ENCODE data around the gene DPP10. TPM values are rescaled to one million over a fixed set of nuclear protein-coding genes. Genes with fewer than 3 reads are reported as not detected.
A peak's percentile ranks its signal among the peaks of the same experiment; 100 is the strongest.

DPP10 gene
- total RNA-seq, 1 experiment from 2014 or later: not detected

DNA sequence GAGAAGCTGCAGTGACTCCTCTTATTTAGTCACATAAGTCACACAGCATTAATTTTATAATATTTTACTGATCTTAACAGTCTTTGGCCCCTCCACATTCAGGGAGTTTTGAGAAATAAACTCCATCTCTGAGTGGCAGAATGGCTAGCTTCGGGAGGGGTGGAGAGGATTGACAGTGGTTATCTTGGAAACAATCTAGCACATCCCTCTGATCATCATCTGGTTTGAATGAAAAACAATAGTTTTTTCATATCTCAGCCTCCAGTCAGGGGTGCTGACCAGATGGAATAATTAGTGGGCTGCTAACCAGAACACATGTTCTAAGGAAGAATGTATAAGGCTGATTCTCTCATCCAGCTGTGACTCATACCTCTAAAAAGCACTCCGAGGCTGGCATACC, 477.5 kb downstream of the DPP10 start:
- no peak for DNase-seq (ENCODE audit: unreplicated experiment)
- no TSS peak for BruUV-seq (replicated peaks)
- Mint-ChIP-seq H3K4me1 (ENCODE audit: insufficient read depth, unreplicated experiment) (no peaks in the 10 kb centered on the region), H3K27ac (ENCODE audit: low read depth, unreplicated experiment) (no peak overlapping the region), H3K36me3 (ENCODE audit: insufficient read depth, unreplicated experiment) (no peaks in the 10 kb centered on the region), H3K27me3 (ENCODE audit: insufficient read depth, unreplicated experiment) (no peaks in the 10 kb centered on the region), H3K4me3 (ENCODE audit: unreplicated experiment) (no peak overlapping the region), H3K9me3 (ENCODE audit: unreplicated experiment) (peaks cover 8% of the 10 kb centered on the region)
- CTCF ChIA-PET: no interaction called here
- TF ChIP-seq, protein P1, sequence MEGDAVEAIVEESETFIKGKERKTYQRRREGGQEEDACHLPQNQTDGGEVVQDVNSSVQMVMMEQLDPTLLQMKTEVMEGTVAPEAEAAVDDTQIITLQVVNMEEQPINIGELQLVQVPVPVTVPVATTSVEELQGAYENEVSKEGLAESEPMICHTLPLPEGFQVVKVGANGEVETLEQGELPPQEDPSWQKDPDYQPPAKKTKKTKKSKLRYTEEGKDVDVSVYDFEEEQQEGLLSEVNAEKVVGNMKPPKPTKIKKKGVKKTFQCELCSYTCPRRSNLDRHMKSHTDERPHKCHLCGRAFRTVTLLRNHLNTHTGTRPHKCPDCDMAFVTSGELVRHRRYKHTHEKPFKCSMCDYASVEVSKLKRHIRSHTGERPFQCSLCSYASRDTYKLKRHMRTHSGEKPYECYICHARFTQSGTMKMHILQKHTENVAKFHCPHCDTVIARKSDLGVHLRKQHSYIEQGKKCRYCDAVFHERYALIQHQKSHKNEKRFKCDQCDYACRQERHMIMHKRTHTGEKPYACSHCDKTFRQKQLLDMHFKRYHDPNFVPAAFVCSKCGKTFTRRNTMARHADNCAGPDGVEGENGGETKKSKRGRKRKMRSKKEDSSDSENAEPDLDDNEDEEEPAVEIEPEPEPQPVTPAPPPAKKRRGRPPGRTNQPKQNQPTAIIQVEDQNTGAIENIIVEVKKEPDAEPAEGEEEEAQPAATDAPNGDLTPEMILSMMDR (IDR thresholded peaks at IDR 0.05; ENCODE audit: unreplicated experiment): no peak
- POLR2A ChIA-PET: no interaction called here
- intact Hi-C loops (cut with micrococcal nuclease): no loop called here

DNA sequence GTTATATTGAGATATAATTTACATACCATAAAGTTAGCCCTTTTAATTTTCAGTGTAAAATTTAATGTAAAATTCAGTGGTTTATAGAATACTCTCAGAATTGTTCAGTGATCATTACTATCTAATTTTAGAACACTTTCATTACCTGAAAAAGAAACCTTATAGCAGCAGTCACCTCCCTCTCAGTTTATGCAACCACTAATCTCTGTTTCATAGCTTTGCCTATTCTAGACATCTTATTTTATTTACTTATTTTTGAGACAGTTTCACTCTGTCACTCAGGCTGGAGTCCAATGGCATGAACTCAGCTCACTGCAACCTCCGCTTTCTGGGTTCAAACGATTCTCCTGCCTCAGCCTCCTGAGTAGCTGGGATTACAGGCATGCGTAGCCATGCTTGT, 479.6 kb downstream of the DPP10 start:
- no TSS peak for BruUV-seq (replicated peaks)
- Mint-ChIP-seq H3K4me1 (ENCODE audit: insufficient read depth, unreplicated experiment) (no peaks in the 10 kb centered on the region), H3K27ac (ENCODE audit: low read depth, unreplicated experiment) (no peak overlapping the region), H3K27me3 (ENCODE audit: insufficient read depth, unreplicated experiment) (no peaks in the 10 kb centered on the region), H3K4me3 (ENCODE audit: unreplicated experiment) (no peak overlapping the region), H3K36me3 (ENCODE audit: insufficient read depth, unreplicated experiment) (no peaks in the 10 kb centered on the region), H3K9me3 (ENCODE audit: unreplicated experiment) (no peaks in the 10 kb centered on the region)
- TF ChIP-seq, protein P1 (IDR thresholded peaks at IDR 0.05; ENCODE audit: unreplicated experiment): no peak
- intact Hi-C loops (cut with micrococcal nuclease): no loop called here
- POLR2A ChIA-PET: no interaction called here
- DNase-seq (ENCODE audit: unreplicated experiment): no peak
- CTCF ChIA-PET: no interaction called here

DNA sequence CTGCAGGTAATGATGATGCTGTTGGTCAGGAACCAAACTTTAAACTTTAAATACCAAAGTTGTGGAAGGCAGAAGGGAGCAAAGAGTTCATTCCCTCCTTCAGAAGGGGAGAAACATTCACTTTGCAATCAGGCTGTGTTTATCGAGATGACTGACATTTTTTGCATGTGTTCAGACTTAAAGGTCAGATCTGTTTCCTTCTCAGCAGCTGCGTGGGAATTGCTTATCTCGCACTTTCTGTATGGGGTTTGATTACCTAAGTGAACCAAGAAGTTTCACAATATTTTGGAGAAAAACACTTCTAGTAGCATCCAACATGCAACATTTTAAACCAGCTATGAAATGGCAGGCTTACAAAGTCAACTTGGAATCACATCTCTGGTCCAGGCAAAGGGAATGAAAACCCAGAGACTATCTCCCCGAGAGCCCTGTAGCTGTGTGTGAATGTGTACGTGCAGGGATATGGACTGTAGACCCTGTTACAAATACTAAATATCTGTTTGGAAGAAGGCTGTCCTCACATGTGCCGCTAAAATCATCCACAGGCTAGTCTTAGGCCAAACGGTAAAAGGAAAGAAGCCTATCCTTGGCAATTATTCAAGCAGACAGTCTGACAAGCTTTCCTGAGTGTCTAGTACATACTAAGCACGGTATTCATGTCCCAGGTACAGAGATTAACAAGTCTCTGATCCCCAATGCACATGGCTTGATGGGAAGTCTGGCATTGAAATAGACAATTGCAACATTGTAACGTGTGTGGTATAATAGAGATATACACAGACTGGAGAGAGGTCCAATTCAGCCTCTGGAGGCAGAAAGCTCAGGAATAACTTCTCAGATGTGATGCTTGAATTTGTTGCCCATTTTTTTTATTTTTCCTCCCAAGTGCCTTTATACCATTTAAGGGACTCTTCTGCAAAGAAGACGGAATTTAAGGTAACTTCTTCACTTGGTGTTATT, 483.1 kb downstream of the DPP10 start:
- Mint-ChIP-seq H3K36me3 (ENCODE audit: insufficient read depth, unreplicated experiment) (no peaks in the 10 kb centered on the region), H3K27ac (ENCODE audit: low read depth, unreplicated experiment) (no peak overlapping the region), H3K27me3 (ENCODE audit: insufficient read depth, unreplicated experiment) (no peaks in the 10 kb centered on the region), H3K4me3 (ENCODE audit: unreplicated experiment) (no peak overlapping the region), H3K9me3 (ENCODE audit: unreplicated experiment) (peaks cover 19% of the 10 kb centered on the region), H3K4me1 (ENCODE audit: insufficient read depth, unreplicated experiment) (no peaks in the 10 kb centered on the region)
- no TSS peak for BruUV-seq (replicated peaks)
- ChIA-PET POLR2A (interaction anchor here (0.6 to 0.9 kb wide), 2 partner anchors 17 to 52 kb away, joined by 3 to 4 read pairs; no protein-coding TSS in a partner anchor), CTCF (no interaction called here)
- intact Hi-C loops (cut with micrococcal nuclease): no loop called here
- TF ChIP-seq, protein P1 (IDR thresholded peaks at IDR 0.05; ENCODE audit: unreplicated experiment): no peak
- DNase-seq (ENCODE audit: unreplicated experiment): peak; percentile 11

DNA sequence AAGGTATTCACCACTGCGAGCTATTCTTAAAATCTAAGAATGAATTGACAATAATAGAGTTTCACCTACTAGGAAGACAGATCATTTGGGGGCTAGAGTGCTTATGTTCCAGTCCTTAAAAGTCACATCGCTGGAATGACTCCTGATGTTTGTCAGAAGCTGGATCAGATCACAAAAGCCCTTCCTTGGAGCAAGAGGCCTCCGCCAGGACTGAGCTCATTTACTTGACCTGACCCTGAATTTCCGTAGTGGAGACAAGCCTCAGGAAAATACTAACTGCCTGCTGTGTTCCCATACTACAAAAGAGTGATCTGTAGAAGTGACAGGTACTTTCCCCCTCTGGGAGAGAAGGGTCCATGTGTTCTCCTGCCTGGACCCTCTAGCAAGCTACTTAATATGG, 483.9 kb downstream of the DPP10 start:
- Mint-ChIP-seq H3K27me3 (ENCODE audit: insufficient read depth, unreplicated experiment) (no peaks in the 10 kb centered on the region), H3K4me3 (ENCODE audit: unreplicated experiment) (no peak overlapping the region), H3K4me1 (ENCODE audit: insufficient read depth, unreplicated experiment) (no peaks in the 10 kb centered on the region), H3K9me3 (ENCODE audit: unreplicated experiment) (peaks cover 22% of the 10 kb centered on the region), H3K36me3 (ENCODE audit: insufficient read depth, unreplicated experiment) (no peaks in the 10 kb centered on the region), H3K27ac (ENCODE audit: low read depth, unreplicated experiment) (no peak overlapping the region)
- TF ChIP-seq, protein P1 (IDR thresholded peaks at IDR 0.05; ENCODE audit: unreplicated experiment): no peak
- ChIA-PET POLR2A (interaction anchor here (0.6 kb wide), 1 partner anchor 51 kb away, joined by 3 read pairs; no protein-coding TSS in a partner anchor), CTCF (interaction anchor here (0.6 kb wide), 4 partner anchors 17 to 410 kb away, joined by 3 to 6 read pairs (median 3); no protein-coding TSS in a partner anchor)
- no peak for DNase-seq (ENCODE audit: unreplicated experiment)
- intact Hi-C loops (cut with micrococcal nuclease): no loop called here
- BruUV-seq (replicated peaks): no TSS peak

All from MCF 10A (cell line).